BLaER1 (cell line): ENCODE measurements around the gene FGG.

Source experiments
- H3K27ac ChIP-seq: shearing (Covaris generic); formaldehyde crosslinking; 2 replicates; pipeline ENCODE4 v1.8.1; 2022
- H3K27me3 ChIP-seq: shearing (Covaris generic); formaldehyde crosslinking; 2 replicates; pipeline ENCODE4 v1.8.1; 2022
- H3K36me3 ChIP-seq: shearing (Covaris generic); formaldehyde crosslinking; 2 replicates; pipeline ENCODE4 v1.8.1; 2022
- H3K4me1 ChIP-seq: shearing (Covaris generic); formaldehyde crosslinking; 2 replicates; pipeline ENCODE4 v1.8.1; 2022
- H3K4me2 ChIP-seq: shearing (Covaris generic); formaldehyde crosslinking; 2 replicates; pipeline ENCODE4 v1.8.1; 2022
- H3K4me3 ChIP-seq: shearing (Covaris generic); formaldehyde crosslinking; 2 replicates; pipeline ENCODE4 v1.8.1; 2022
- H3K9ac ChIP-seq: shearing (Covaris generic); formaldehyde crosslinking; 2 replicates; pipeline ENCODE4 v1.8.1; 2022
- H3K9me3 ChIP-seq: shearing (Covaris generic); formaldehyde crosslinking; 2 replicates; pipeline ENCODE4 v1.8.1; 2022
- H4K20me1 ChIP-seq: shearing (Covaris generic); formaldehyde crosslinking; 2 replicates; pipeline ENCODE4 v1.8.1; 2022
- Cebpa-rat ChIP-seq: shearing (Covaris generic); IDR thresholded peaks from 2 replicates; pipeline ENCODE4 v1.8.1; 2022

Gene FGG

GRCh38 chr4:154588198-154588597 is 24.3 kb downstream of the FGG start:
- Histone ChIP-seq H4K20me1 (no peaks in the 10 kb centered on the region), H3K4me3 (no peak overlapping the region), H3K4me1 (no peaks in the 10 kb centered on the region), H3K4me2 (no peak overlapping the region), H3K36me3 (no peaks in the 10 kb centered on the region), H3K9ac (no peak overlapping the region), H3K9me3 (no peaks in the 10 kb centered on the region), H3K27me3 (no peaks in the 10 kb centered on the region), H3K27ac (no peak overlapping the region)
- TF ChIP-seq Cebpa-rat, result no peak

DNA sequence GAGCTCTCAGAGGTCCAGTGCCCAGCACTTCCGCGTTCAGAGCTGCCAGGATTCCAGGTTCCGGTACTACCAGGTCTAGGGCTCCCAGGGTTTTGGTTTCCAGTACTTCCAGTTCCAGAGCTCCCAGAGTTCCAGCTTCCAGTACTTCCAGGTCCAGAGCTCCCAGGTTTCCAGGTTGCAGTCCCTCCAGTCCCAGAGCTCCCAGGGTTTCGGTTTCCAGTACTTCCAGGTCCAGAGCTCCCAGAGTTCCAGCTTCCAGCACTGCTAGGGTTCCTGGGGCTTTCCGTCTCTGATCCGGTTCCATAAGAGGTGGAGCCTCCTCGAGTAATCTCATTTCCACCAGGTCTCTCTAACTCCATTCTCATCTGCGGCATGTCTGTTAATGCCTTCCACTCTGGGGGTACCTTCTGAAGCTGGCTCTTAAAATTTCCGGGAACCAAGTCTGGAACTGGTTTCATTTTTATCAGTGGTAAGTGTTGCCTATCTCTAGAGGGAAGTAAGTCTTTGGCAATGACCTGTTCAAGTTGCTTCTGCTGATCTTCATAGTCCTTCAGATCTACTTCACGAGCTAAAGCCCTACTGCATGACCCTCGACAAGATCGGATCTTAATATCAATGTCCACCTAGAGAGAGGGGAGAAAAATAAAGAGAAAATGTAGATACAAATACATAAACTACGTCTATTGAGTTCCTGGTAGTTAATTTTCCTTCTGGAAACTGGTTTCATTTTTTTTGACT is 26.0 kb downstream of the FGG start:
- Histone ChIP-seq H3K4me1 (no peaks in the 10 kb centered on the region), H3K9me3 (no peaks in the 10 kb centered on the region), H3K36me3 (no peaks in the 10 kb centered on the region), H3K27ac (no peak overlapping the region), H3K4me2 (no peak overlapping the region), H3K9ac (no peak overlapping the region), H3K27me3 (no peaks in the 10 kb centered on the region), H3K4me3 (no peak overlapping the region), H4K20me1 (no peaks in the 10 kb centered on the region)
- TF ChIP-seq Cebpa-rat, result no peak

DNA sequence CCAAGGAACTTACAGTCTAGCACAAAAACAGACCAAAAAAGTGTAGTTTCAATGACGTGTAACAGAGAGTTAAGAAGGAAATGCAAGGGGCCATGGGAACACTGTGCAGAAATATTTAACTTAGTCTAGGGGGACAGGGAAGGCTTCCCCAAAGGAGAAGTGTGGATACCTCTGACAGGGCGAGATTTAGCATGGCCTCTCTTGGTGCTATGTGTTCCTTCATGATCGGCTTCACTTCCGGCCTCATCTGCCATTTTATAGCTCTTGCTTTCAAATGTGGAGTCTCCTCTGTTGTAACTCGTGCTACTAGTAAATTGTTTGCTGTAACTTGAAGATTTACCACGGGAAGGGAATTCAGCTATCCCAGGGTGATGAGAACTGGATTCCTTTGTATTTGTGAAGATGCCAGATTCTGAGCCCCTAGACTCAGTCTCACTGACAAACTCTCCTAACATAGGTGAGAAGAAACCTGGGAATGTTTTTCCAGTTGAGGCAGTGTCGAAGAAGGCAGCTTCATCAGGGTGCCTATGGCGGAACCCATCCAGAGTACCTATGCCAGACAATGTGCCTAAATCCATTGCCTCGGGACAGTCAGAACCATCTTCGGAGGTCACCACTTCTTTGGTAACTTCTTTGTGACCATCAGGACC is 27.0 kb downstream of the FGG start:
- Histone ChIP-seq H3K9me3 (no peaks in the 10 kb centered on the region), H3K4me3 (no peak overlapping the region), H3K4me2 (no peak overlapping the region), H3K9ac (no peak overlapping the region), H3K27ac (no peak overlapping the region), H3K27me3 (no peaks in the 10 kb centered on the region), H3K4me1 (no peaks in the 10 kb centered on the region), H4K20me1 (no peaks in the 10 kb centered on the region), H3K36me3 (no peaks in the 10 kb centered on the region)
- no peak for TF ChIP-seq Cebpa-rat

DNA sequence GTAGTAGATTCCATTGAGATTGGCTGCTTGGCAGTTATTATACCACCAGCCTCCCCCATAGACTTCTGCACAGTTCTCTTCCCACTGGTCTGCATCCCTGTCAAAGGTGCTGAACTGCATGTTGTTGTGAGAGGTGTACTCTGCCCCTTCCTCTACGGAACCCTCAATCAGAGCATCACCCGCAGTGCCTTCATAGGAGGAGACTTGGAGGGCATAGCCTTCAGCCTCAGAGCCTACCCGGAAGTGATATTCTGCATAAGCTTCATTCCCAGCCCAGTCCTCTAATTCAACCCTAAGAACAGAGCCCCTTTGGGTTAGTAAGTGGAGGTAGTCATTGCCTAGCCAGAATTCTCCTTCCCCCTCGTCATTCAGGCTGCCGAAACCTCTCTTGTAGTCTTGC is 28.2 kb downstream of the FGG start:
- Histone ChIP-seq H3K9ac (no peak overlapping the region), H3K4me1 (no peaks in the 10 kb centered on the region), H4K20me1 (no peaks in the 10 kb centered on the region), H3K36me3 (no peaks in the 10 kb centered on the region), H3K27me3 (no peaks in the 10 kb centered on the region), H3K27ac (no peak overlapping the region), H3K4me3 (no peak overlapping the region), H3K4me2 (no peak overlapping the region), H3K9me3 (no peaks in the 10 kb centered on the region)
- no peak for TF ChIP-seq Cebpa-rat

- no peaks in the 10 kb centered on the region for H4K20me1 ChIP-seq
- H3K4me2 ChIP-seq, result no peak overlapping the region
- no peak for TF ChIP-seq Cebpa-rat
- H3K4me1 ChIP-seq, result no peaks in the 10 kb centered on the region
- H3K4me3 ChIP-seq, result no peak overlapping the region
- H3K27me3 ChIP-seq, result no peaks in the 10 kb centered on the region
- no peaks in the 10 kb centered on the region for H3K36me3 ChIP-seq
- H3K9me3 ChIP-seq, result no peaks in the 10 kb centered on the region
- no peak overlapping the region for H3K9ac ChIP-seq
- no peak overlapping the region for H3K27ac ChIP-seq
These were observed 28.8 kb downstream of the FGG start for GRCh38 chr4:154583677-154584076.

- Histone ChIP-seq H3K9me3 (no peaks in the 10 kb centered on the region), H3K4me3 (no peak overlapping the region), H4K20me1 (no peaks in the 10 kb centered on the region), H3K36me3 (no peaks in the 10 kb centered on the region), H3K27ac (no peak overlapping the region), H3K27me3 (no peaks in the 10 kb centered on the region), H3K4me1 (no peaks in the 10 kb centered on the region), H3K9ac (no peak overlapping the region), H3K4me2 (no peak overlapping the region)
- no peak for TF ChIP-seq Cebpa-rat
These were observed 29.2 kb downstream of the FGG start for GRCh38 chr4:154583230-154583629.

- no peaks in the 10 kb centered on the region for H3K4me1 ChIP-seq
- no peak for TF ChIP-seq Cebpa-rat
- H3K36me3 ChIP-seq, result no peaks in the 10 kb centered on the region
- H4K20me1 ChIP-seq, result no peaks in the 10 kb centered on the region
- no peaks in the 10 kb centered on the region for H3K27me3 ChIP-seq
- no peak overlapping the region for H3K4me2 ChIP-seq
- no peak overlapping the region for H3K4me3 ChIP-seq
- no peaks in the 10 kb centered on the region for H3K9me3 ChIP-seq
- no peak overlapping the region for H3K27ac ChIP-seq
- no peak overlapping the region for H3K9ac ChIP-seq
These were observed 29.7 kb downstream of the FGG start for GRCh38 chr4:154582723-154583122.

DNA sequence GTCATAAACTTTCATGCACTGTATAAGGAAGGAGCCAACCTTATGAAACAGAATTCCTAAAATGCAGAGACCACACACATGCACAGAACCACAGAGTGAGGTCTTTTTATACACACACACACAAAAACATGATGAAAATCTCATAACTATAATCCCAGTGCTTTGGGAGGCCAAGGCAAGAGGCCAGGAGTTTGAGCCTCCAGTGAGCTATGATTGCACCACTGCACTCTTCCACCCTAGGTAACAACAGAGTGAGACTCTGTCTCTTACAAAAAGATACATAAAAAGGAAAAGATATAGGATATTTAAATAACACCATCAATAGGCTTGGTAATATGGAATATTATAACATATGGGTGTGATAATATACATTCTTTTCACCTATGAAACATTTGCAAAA is 32.5 kb downstream of the FGG start:
- TF ChIP-seq Cebpa-rat, result no peak

DNA sequence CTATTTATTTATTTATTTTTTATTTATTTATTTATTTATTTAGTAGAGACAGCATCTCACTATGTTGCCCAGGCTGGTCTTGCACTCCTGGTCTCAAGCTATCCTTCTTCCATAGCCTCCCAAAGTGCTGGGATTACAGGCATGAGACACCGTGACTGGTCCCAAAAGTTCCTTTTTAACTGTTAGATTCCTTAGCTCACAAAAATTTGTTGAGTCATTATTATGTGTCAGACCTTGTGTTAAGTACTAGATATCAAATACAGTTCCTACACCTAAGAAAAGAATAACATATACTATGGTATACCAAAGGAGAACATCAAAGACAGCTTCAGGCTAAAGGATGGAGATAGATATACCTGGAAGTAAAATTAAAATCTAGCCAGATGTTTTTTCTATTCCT is 33.5 kb downstream of the FGG start:
- Histone ChIP-seq H3K4me3 (no peak overlapping the region), H3K27ac (no peak overlapping the region), H3K4me1 (no peaks in the 10 kb centered on the region), H3K4me2 (no peak overlapping the region), H3K9ac (no peak overlapping the region), H4K20me1 (no peaks in the 10 kb centered on the region), H3K27me3 (no peaks in the 10 kb centered on the region), H3K9me3 (no peaks in the 10 kb centered on the region), H3K36me3 (no peaks in the 10 kb centered on the region)
- no peak for TF ChIP-seq Cebpa-rat

More for the DNA sequence above, 32.5 kb downstream of the FGG start:
- Histone ChIP-seq H3K4me1 (no peaks in the 10 kb centered on the region), H3K9me3 (no peaks in the 10 kb centered on the region), H3K27me3 (no peaks in the 10 kb centered on the region), H3K4me3 (no peak overlapping the region), H3K9ac (no peak overlapping the region), H3K4me2 (no peak overlapping the region), H3K27ac (no peak overlapping the region), H3K36me3 (no peaks in the 10 kb centered on the region), H4K20me1 (no peaks in the 10 kb centered on the region)

- no peak overlapping the region for H3K4me2 ChIP-seq
- no peaks in the 10 kb centered on the region for H3K9me3 ChIP-seq
- no peak for TF ChIP-seq Cebpa-rat
- no peak overlapping the region for H3K27ac ChIP-seq
- H4K20me1 ChIP-seq, result no peaks in the 10 kb centered on the region
- no peak overlapping the region for H3K9ac ChIP-seq
- no peaks in the 10 kb centered on the region for H3K4me1 ChIP-seq
- H3K36me3 ChIP-seq, result no peaks in the 10 kb centered on the region
- no peaks in the 10 kb centered on the region for H3K27me3 ChIP-seq
- no peak overlapping the region for H3K4me3 ChIP-seq
These were observed 35.1 kb downstream of the FGG start for GRCh38 chr4:154577324-154577723.

DNA sequence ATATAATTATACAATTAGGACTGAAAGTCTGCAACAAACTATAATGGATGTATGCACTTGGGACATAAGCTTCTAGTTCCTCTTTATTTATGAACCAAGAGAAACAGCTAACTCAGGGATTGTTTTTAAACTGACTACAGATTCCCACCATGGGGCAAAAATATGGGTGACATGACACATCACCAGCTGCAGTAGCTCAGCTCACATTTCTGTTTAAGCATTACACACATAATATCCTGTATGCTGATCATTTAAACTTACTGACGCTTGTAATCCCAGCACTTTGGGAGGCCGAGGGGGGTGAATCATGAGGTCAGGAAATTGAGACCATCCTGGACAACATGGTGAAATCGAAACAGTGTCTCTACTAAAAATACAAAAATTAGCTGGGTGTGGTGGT is 38.1 kb downstream of the FGG start:
- H3K36me3 ChIP-seq, result no peaks in the 10 kb centered on the region
- no peaks in the 10 kb centered on the region for H3K27me3 ChIP-seq
- no peak overlapping the region for H3K9ac ChIP-seq
- no peak overlapping the region for H3K4me2 ChIP-seq
- no peak overlapping the region for H3K27ac ChIP-seq
- H4K20me1 ChIP-seq, result no peaks in the 10 kb centered on the region
- TF ChIP-seq Cebpa-rat, result no peak
- no peaks in the 10 kb centered on the region for H3K9me3 ChIP-seq
- no peaks in the 10 kb centered on the region for H3K4me1 ChIP-seq
- H3K4me3 ChIP-seq, result no peak overlapping the region
